H9 (cell line): ENCODE measurements around the gene GLCCI1. TPM values are rescaled to one million over a fixed set of nuclear protein-coding genes. Genes with fewer than 3 reads are reported as not detected.

Experiments used
- DNase-seq: peaks from one replicate; pipeline ENCODE4 v3.0.0-alpha.2; 2017
- H2AFZ ChIP-seq: one replicate; pipeline ENCODE4 v1.6.1; 2013; ENCODE audit warnings: mild to moderate bottlenecking, low read length, control low read depth, moderate library complexity
- H2AK5ac ChIP-seq: 2 replicates; pipeline ENCODE4 v1.6.1; 2013; ENCODE audit warnings: low read length, control low read depth, mixed read lengths; ENCODE audit not compliant: insufficient read length
- H2BK120ac ChIP-seq: one replicate; pipeline ENCODE4 v1.6.1; 2013; ENCODE audit warnings: low read depth, mild to moderate bottlenecking, low read length, control low read depth, inconsistent platforms; ENCODE audit not compliant: poor library complexity, severe bottlenecking
- H2BK12ac ChIP-seq: 2 replicates; pipeline ENCODE4 v1.6.1; 2013; ENCODE audit warnings: low read length, control low read depth, mixed read lengths, low read depth; ENCODE audit not compliant: insufficient read length
- H2BK15ac ChIP-seq: 2 replicates; pipeline ENCODE4 v1.6.1; 2013; ENCODE audit warnings: low read depth, low read length, control low read depth
- H2BK20ac ChIP-seq: one replicate; pipeline ENCODE4 v1.6.1; 2013; ENCODE audit warnings: low read depth, mild to moderate bottlenecking, low read length, control low read depth, inconsistent platforms; ENCODE audit not compliant: poor library complexity, severe bottlenecking
- H2BK5ac ChIP-seq: 2 replicates; pipeline ENCODE4 v1.6.1; 2013; ENCODE audit warnings: low read length, control low read depth, mixed read lengths; ENCODE audit not compliant: insufficient read length
- H3K14ac ChIP-seq: 2 replicates; pipeline ENCODE4 v1.6.1; 2013; ENCODE audit warnings: low read length, control low read depth; ENCODE audit not compliant: insufficient read depth
- H3K18ac ChIP-seq: 2 replicates; pipeline ENCODE4 v1.6.1; 2013; ENCODE audit warnings: low read depth, mild to moderate bottlenecking, mixed read lengths, low read length, control low read depth; ENCODE audit not compliant: insufficient read length
- H3K23ac ChIP-seq: 2 replicates; pipeline ENCODE4 v1.6.1; 2013; ENCODE audit warnings: low read length, control low read depth, mixed read lengths, low read depth; ENCODE audit not compliant: insufficient read length
- H3K23me2 ChIP-seq: 2 replicates; pipeline ENCODE4 v1.6.1; 2013; ENCODE audit warnings: low read depth, mild to moderate bottlenecking, mixed read lengths, low read length, control low read depth; ENCODE audit not compliant: insufficient read length, poor library complexity, severe bottlenecking
- H3K27ac ChIP-seq: 2 replicates; pipeline ENCODE4 v1.5.1; 2013; ENCODE audit warnings: low read length, control low read depth, mixed read lengths, low read depth; ENCODE audit not compliant: insufficient read length
- H3K27me3 ChIP-seq: 2 replicates; pipeline ENCODE4 v1.6.1; 2013; ENCODE audit warnings: low read length, control low read depth, inconsistent platforms; ENCODE audit not compliant: insufficient read depth
- H3K4ac ChIP-seq: 2 replicates; pipeline ENCODE4 v1.6.1; 2013; ENCODE audit warnings: low read depth, mild to moderate bottlenecking, control low read depth, inconsistent platforms, low read length, moderate library complexity
- H3K4me1 ChIP-seq: 2 replicates; pipeline ENCODE4 v1.6.1; 2013; ENCODE audit warnings: low read length, control low read depth, inconsistent platforms; ENCODE audit not compliant: insufficient read depth
- H3K4me2 ChIP-seq: 2 replicates; pipeline ENCODE4 v1.6.1; 2013; ENCODE audit warnings: low read length, control low read depth, mixed read lengths; ENCODE audit not compliant: insufficient read length, insufficient read depth
- H3K56ac ChIP-seq: 2 replicates; pipeline ENCODE4 v1.6.1; 2013; ENCODE audit warnings: low read depth, mild to moderate bottlenecking, mixed read lengths, low read length, control low read depth; ENCODE audit not compliant: insufficient read length
- H3K79me1 ChIP-seq: 2 replicates; pipeline ENCODE4 v1.6.1; 2013; ENCODE audit warnings: low read depth, mild to moderate bottlenecking, moderate library complexity, low read length, control low read depth, inconsistent platforms; ENCODE audit not compliant: insufficient read depth, poor library complexity, severe bottlenecking
- H3K79me2 ChIP-seq: 2 replicates; pipeline ENCODE4 v1.6.1; 2013; ENCODE audit warnings: low read length, control low read depth, inconsistent platforms; ENCODE audit not compliant: insufficient read depth
- H3K9ac ChIP-seq: 2 replicates; pipeline ENCODE4 v1.6.1; 2013; ENCODE audit warnings: low read length, control low read depth, mixed read lengths; ENCODE audit not compliant: insufficient read length; ENCODE audit errors: extremely low read depth
- H3K9me3 ChIP-seq: one replicate; pipeline ENCODE4 v1.6.1; 2013; ENCODE audit warnings: low read depth, low read length, inconsistent platforms; ENCODE audit not compliant: control insufficient read depth
- H3T11ph ChIP-seq: one replicate; pipeline ENCODE4 v1.6.1; 2013; ENCODE audit warnings: mild to moderate bottlenecking, low read length, control low read depth, inconsistent platforms
- H4K20me1 ChIP-seq: one replicate; pipeline ENCODE4 v1.6.1; 2013; ENCODE audit not compliant: control insufficient read depth, insufficient read length, insufficient read depth
- H4K5ac ChIP-seq: 2 replicates; pipeline ENCODE4 v1.6.1; 2013; ENCODE audit warnings: low read depth, mild to moderate bottlenecking, mixed read lengths, low read length, control low read depth; ENCODE audit not compliant: insufficient read length
- H4K8ac ChIP-seq: replicated peaks from 2 replicates; pipeline ENCODE4 v1.6.1; 2013; ENCODE audit warnings: low read length, control low read depth, mixed read lengths, low read depth; ENCODE audit not compliant: insufficient read length
- H4K91ac ChIP-seq: 2 replicates; pipeline ENCODE4 v1.6.1; 2013; ENCODE audit warnings: low read depth, mild to moderate bottlenecking, moderate library complexity, mixed read lengths, low read length, control low read depth; ENCODE audit not compliant: insufficient read length
- H3K27ac Mint-ChIP-seq, 3 experiments: 2 replicates in 2 of 3; 3 replicates in 1 of 3; pipeline ENCODE4 v1.8.0; 2020 to 2021; ENCODE audit warnings: mixed read lengths in 3 of 3, mild to moderate bottlenecking in 1 of 3, moderate library complexity in 1 of 3
- H3K27me3 Mint-ChIP-seq: 2 replicates; pipeline ENCODE4 v1.8.0; 2021; ENCODE audit warnings: low read depth, mild to moderate bottlenecking, moderate library complexity, mixed read lengths
- H3K36me3 Mint-ChIP-seq, 3 experiments: 2 replicates in 2 of 3; 3 replicates in 1 of 3; pipeline ENCODE4 v1.8.0; 2020 to 2021; ENCODE audit warnings: low read depth in 3 of 3, mixed read lengths in 3 of 3; ENCODE audit not compliant: insufficient read depth in 1 of 3
- H3K4me1 Mint-ChIP-seq, 2 experiments: 2 replicates each; pipeline ENCODE4 v1.8.0; 2020; ENCODE audit warnings: mixed read lengths in 2 of 2
- H3K4me3 Mint-ChIP-seq, 2 experiments: 2 replicates in 1 of 2; 3 replicates in 1 of 2; pipeline ENCODE4 v1.8.0; 2020 to 2021; ENCODE audit warnings: mild to moderate bottlenecking in 2 of 2, mixed read lengths in 2 of 2, moderate library complexity in 1 of 2
- H3K9me3 Mint-ChIP-seq, 2 experiments: 2 replicates in 1 of 2; 3 replicates in 1 of 2; pipeline ENCODE4 v1.8.0; 2020; ENCODE audit warnings: mild to moderate bottlenecking in 2 of 2, mixed read lengths in 2 of 2, moderate library complexity in 1 of 2
- total RNA-seq: library from RNA; stranded (reverse); gene quantifications from 2 replicates; pipeline ENCODE4 v1.2.1, GENCODE V29; 2021
- TF ChIP-seq, protein P1 (sequence below): fragments of 200-600 bp; sonication (generic); conservative IDR thresholded peaks from 3 replicates; pipeline ENCODE4 v1.8.0; 2021; ENCODE audit warnings: antibody characterized with exemption, mild to moderate bottlenecking

GLCCI1 gene
- total RNA-seq, 1 experiment from 2014 or later = 19.1 TPM

DNA sequence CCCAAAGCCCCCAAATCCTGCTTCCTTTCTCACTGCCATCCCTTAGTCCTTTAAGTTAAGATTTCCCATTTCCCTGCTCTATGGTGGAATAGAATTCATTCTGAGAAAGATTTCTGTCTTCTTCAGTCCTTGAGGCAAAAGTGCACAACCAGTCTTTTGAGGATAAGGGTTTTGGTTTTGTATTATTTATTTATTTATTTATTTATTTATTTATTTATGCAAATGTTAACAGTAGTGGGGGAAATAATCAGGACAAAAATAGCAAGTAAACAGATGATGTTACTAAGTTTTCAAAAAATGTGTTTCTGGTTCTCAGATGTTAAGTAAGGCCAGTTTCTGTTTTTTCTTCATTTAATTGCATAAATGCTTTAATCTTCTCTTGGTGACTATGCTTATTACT is 84.2 kb downstream of the GLCCI1 start:
- H2BK5ac ChIP-seq = no peak overlapping the region
- H2AK5ac ChIP-seq = no peak overlapping the region
- no peaks in the 10 kb centered on the region for H3K23me2 ChIP-seq
- Mint-ChIP-seq H3K27ac (no peak overlapping the region), H3K36me3 (peaks cover 6 to 10% (median 8%) of the 10 kb centered on the region in 3 experiments), H3K4me3 (no peak overlapping the region), H3K4me1 (peaks cover 13 to 15% of the 10 kb centered on the region in 2 experiments), H3K27me3 (no peaks in the 10 kb centered on the region), H3K9me3 (no peaks in the 10 kb centered on the region)
- no peaks in the 10 kb centered on the region for H3K79me1 ChIP-seq
- H3K4me1 ChIP-seq = no peaks in the 10 kb centered on the region
- H2BK120ac ChIP-seq = no peak overlapping the region
- no peaks in the 10 kb centered on the region for H3K9me3 ChIP-seq
- no peak overlapping the region for H3K18ac ChIP-seq
- no peak overlapping the region for H3K56ac ChIP-seq
- no peaks in the 10 kb centered on the region for H4K20me1 ChIP-seq
- H3K79me2 ChIP-seq = no peaks in the 10 kb centered on the region
- no peak overlapping the region for H2BK12ac ChIP-seq
- H3K4me2 ChIP-seq = no peak overlapping the region
- H3K27me3 ChIP-seq = no peaks in the 10 kb centered on the region
- H3K9ac ChIP-seq = no peak overlapping the region
- no peak overlapping the region for H3K14ac ChIP-seq
- no peak overlapping the region for H3K27ac ChIP-seq
- TF ChIP-seq, protein P1, sequence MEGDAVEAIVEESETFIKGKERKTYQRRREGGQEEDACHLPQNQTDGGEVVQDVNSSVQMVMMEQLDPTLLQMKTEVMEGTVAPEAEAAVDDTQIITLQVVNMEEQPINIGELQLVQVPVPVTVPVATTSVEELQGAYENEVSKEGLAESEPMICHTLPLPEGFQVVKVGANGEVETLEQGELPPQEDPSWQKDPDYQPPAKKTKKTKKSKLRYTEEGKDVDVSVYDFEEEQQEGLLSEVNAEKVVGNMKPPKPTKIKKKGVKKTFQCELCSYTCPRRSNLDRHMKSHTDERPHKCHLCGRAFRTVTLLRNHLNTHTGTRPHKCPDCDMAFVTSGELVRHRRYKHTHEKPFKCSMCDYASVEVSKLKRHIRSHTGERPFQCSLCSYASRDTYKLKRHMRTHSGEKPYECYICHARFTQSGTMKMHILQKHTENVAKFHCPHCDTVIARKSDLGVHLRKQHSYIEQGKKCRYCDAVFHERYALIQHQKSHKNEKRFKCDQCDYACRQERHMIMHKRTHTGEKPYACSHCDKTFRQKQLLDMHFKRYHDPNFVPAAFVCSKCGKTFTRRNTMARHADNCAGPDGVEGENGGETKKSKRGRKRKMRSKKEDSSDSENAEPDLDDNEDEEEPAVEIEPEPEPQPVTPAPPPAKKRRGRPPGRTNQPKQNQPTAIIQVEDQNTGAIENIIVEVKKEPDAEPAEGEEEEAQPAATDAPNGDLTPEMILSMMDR = no peak
- H2AFZ ChIP-seq = no peak overlapping the region
- no peak overlapping the region for H2BK20ac ChIP-seq
- no peak overlapping the region for H3T11ph ChIP-seq
- H4K5ac ChIP-seq = no peak overlapping the region
- no peak for DNase-seq
- H3K23ac ChIP-seq = no peak overlapping the region
- no peak overlapping the region for H2BK15ac ChIP-seq
- no peak overlapping the region for H4K91ac ChIP-seq
- H3K4ac ChIP-seq = no peak overlapping the region
- H4K8ac ChIP-seq = no peak overlapping the region
